Type B pancreatic cell (in vitro differentiated cells): ENCODE results near the gene ARHGAP44. TPM values are rescaled to one million over a fixed set of nuclear protein-coding genes. Genes with fewer than 3 reads are reported as not detected.

Experiments
- DNase-seq: peaks from one replicate; pipeline ENCODE4 v3.0.0; 2021; ENCODE audit warnings: mixed read lengths; ENCODE audit not compliant: unreplicated experiment; ENCODE audit errors: extremely low spot score
- H3K27ac Mint-ChIP-seq: 2 replicates; pipeline ENCODE4 v1.8.0; 2021; ENCODE audit warnings: mild to moderate bottlenecking, mixed read lengths
- H3K27me3 Mint-ChIP-seq: 2 replicates; pipeline ENCODE4 v1.8.0; 2021; ENCODE audit warnings: mixed read lengths
- H3K36me3 Mint-ChIP-seq: 2 replicates; pipeline ENCODE4 v1.8.0; 2021; ENCODE audit warnings: mixed read lengths
- H3K4me1 Mint-ChIP-seq: one replicate; pipeline ENCODE4 v1.8.0; 2021; ENCODE audit warnings: mixed read lengths; ENCODE audit not compliant: unreplicated experiment
- H3K4me3 Mint-ChIP-seq: 2 replicates; pipeline ENCODE4 v1.8.0; 2021; ENCODE audit warnings: mild to moderate bottlenecking, mixed read lengths
- H3K9me3 Mint-ChIP-seq: 2 replicates; pipeline ENCODE4 v1.8.0; 2021; ENCODE audit warnings: mixed read lengths
- CTCF ChIP-seq: fragments of 200-600 bp; sonication (generic); conservative IDR thresholded peaks from 2 replicates; pipeline ENCODE4 v1.5.0; 2021; ENCODE audit warnings: antibody characterized with exemption, mild to moderate bottlenecking
- total RNA-seq: library from RNA; stranded (reverse); gene quantifications from 2 replicates; pipeline ENCODE4 v1.2.1, GENCODE V29; 2021; ENCODE audit warnings: low replicate concordance

Gene ARHGAP44
- total RNA-seq, 1 donor from 2014 or later, result 10.9 TPM

GRCh38 chr17:13017655-13018459, 228.6 kb downstream of the ARHGAP44 start, which contains the start of gene ELAC2:
Gene ELAC2, minus strand, starts transcription at chr17:13018027. Its CDS starts 80 bp downstream, at chr17:13017947.
- TF ChIP-seq CTCF, result peak; percentile 44
- peak; percentile 97 for DNase-seq
- H3K4me1 Mint-ChIP-seq, result peaks cover 27% of the 10 kb centered on the region
- peak within 1 kb of the TSS; percentile 96 for H3K4me3 Mint-ChIP-seq
- H3K36me3 Mint-ChIP-seq, result peaks cover 14% of the 10 kb centered on the region
- H3K27me3 Mint-ChIP-seq, result no peaks in the 10 kb centered on the region
- H3K27ac Mint-ChIP-seq, result peak within 1 kb of the TSS; percentile 98
- H3K9me3 Mint-ChIP-seq, result no peaks in the 10 kb centered on the region

GRCh38 chr17:13024016-13024415, 234.7 kb downstream of the ARHGAP44 start:
- Mint-ChIP-seq H3K27ac (no peak overlapping the region), H3K9me3 (no peaks in the 10 kb centered on the region), H3K27me3 (peaks cover 16% of the 10 kb centered on the region), H3K4me1 (no peaks in the 10 kb centered on the region), H3K4me3 (peak overlapping the region; percentile 55), H3K36me3 (no peaks in the 10 kb centered on the region)
- no peak for TF ChIP-seq CTCF
- DNase-seq, result no peak

GRCh38 chr17:13024526-13025257, 235.4 kb downstream of the ARHGAP44 start:
- H3K27ac Mint-ChIP-seq, result peak overlapping the region; percentile 9
- H3K9me3 Mint-ChIP-seq, result no peaks in the 10 kb centered on the region
- peak; percentile 81 for DNase-seq
- peak overlapping the region; percentile 55 for H3K4me3 Mint-ChIP-seq
- H3K4me1 Mint-ChIP-seq, result peaks cover 2% of the 10 kb centered on the region
- TF ChIP-seq CTCF, result peak; percentile 94
- no peaks in the 10 kb centered on the region for H3K36me3 Mint-ChIP-seq
- peaks cover 17% of the 10 kb centered on the region for H3K27me3 Mint-ChIP-seq

GRCh38 chr17:13025258-13025627, 235.9 kb downstream of the ARHGAP44 start:
- H3K27me3 Mint-ChIP-seq, result peaks cover 17% of the 10 kb centered on the region
- DNase-seq, result no peak
- no peak for TF ChIP-seq CTCF
- no peaks in the 10 kb centered on the region for H3K9me3 Mint-ChIP-seq
- no peaks in the 10 kb centered on the region for H3K36me3 Mint-ChIP-seq
- no peak overlapping the region for H3K4me3 Mint-ChIP-seq
- H3K27ac Mint-ChIP-seq, result no peak overlapping the region
- peaks cover 4% of the 10 kb centered on the region for H3K4me1 Mint-ChIP-seq

GRCh38 chr17:13025687-13026086, 236.4 kb downstream of the ARHGAP44 start:
- Mint-ChIP-seq H3K9me3 (no peaks in the 10 kb centered on the region), H3K4me1 (peaks cover 9% of the 10 kb centered on the region), H3K4me3 (no peak overlapping the region), H3K27ac (no peak overlapping the region), H3K36me3 (no peaks in the 10 kb centered on the region), H3K27me3 (peaks cover 17% of the 10 kb centered on the region)
- no peak for TF ChIP-seq CTCF
- no peak for DNase-seq
